Activated CD4-positive, alpha-beta T cell treated with anti-CD3 and anti-CD28 coated beads for 1 hour (primary cell): ENCODE measurements around the gene YWHAE.
"Not testable (repeated sequence)": the region's sequence is repeated elsewhere in the genome, so short reads cannot be mapped to it uniquely, and the experiment has no call there.

Source experiments
- DNase-seq: peaks from one replicate; pipeline ENCODE4 v3.0.0-alpha.2; 2020

The YWHAE gene

DNA sequence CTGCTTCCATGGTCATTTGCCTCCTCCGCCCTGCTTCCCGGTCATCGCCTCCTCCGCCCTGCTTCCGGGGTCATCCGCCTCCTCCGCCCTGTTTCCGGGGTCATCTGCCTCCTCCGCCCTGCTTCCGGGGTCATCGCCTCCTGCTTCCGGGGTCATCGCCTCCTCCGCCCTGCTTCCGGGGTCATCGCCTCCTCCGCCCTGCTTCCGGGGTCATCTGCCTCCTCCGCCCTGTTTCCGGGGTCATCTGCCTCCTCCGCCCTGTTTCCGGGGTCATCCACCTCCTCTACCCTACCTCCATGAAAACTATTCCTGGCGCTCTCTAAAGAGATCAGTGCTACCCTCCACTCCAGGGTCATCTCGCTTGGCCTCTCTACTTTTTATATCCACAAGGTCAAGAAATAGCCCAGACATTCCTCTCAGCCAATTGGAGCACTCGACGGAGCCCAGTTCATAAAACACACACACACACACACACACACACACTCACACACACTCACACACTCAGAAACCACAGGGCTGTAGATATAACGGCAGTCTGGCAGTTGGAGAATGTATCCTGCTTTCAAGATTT is 75.7 kb downstream of the YWHAE start:
- no peak for DNase-seq

GRCh38 chr17:1323336-1323735 is 76.7 kb downstream of the YWHAE start:
- no peak for DNase-seq

DNA sequence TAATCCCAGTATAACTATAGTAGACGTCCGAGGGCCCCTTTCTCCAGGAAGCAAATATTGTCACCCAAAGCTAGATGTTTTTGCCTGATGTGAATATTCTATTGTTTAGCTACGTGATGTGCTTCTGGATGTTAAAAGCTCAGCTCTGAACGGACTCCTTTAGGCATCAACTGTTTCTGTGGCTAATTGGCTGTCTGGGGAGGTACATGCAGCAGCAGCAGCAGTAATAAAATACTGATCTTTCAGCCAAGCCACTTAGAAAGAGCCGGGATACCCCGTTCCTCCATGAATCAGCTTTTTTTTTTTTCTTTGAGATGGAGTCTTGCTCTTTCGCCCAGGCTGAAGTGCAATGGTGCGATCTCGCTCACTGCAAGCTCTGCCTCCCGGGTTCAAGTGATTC is 77.5 kb downstream of the YWHAE start:
- no peak for DNase-seq

- no peak for DNase-seq
Measured at GRCh38 chr17:1322014-1322428, 78.0 kb downstream of the YWHAE start.

DNA sequence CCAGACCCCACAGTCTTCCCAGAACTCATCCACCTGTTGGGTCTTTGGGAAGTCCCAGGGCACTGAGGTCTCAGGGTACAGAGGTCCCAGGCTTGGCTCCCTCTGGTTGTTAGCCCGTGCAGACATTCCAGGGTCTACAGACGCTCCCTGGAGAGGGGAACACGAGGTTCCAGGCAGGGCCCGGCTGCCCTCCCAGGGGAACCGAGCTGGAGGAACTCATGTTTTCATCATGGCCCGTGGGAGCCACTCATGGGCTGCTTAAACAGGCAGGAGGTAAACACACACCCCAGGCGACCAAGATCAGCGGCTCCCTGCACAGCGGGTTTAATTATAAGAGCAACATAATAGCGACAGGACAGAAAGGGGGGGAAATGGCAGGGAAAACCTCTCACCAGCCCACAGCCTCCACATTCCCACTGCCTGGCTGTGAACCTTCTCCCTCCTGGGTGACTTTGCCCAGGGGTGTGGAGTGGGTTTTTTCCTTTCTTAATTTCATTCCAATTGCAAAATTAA is 84.1 kb downstream of the YWHAE start:
- no peak for DNase-seq

GRCh38 chr17:1315409-1315808 is 84.6 kb downstream of the YWHAE start:
- DNase-seq = no peak

DNA sequence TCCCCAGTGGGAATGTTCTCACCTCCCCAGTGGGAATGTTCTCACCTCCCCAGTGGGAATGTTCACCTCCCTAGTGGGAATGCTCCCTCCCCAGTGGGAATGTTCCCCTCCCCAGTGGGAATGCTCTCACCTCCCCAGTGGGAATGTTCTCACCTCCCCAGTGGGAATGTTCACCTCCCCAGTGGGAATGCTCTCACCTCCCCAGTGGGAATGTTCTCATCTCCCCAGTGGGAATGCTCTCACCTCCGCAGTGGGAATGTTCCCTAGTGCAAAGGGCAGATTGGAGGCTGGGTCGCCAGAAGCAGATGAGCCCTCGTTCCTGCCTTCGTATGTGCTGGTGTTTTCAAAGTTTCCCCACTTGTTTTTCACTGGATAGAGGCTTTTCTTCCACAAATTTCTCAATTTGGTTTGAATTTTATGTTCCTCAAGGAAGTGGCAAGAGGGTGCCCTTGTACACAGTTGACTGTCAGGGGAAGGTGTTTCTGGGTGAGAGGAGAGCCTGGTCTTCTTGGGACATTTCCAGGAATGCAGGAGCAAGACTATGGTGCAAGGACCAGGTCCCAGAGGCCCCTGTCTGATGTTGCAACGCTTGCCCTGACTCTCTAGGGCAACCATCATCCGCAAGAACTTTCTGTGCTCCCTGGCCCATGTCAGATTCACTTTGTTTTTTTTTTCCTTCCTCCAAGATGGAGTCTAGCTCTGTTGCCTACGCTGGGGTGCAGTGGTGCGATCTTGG is 86.6 kb downstream of the YWHAE start:
- DNase-seq = no peak

DNA sequence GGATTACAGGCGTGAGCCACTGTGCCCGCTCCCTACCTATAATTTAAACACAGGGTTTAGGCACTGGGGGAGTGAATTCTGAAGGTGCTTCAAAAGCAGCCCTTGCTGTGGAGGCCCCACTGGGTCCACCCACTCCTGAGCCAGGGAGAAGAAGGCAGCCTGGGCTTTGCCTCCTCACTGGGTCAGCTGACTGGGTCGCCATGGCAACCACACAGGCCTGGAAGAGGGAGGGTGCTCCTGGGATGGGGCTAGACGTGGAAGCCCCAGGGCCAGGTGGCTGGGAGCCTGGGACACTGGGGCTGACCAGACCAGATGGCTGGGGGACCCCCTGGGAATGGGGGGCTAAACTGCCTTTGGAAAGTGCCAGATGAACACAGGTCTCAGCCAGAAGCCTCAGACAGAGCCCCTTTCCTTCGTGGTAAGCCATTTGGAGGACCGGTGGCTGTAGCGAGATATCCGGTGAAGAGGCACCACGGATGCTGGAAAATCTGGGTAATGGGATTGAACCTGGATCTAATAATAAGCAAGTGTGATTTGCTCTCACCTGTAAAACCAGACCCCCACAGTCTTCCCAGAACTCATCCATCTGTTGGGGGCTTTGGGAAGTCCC is 87.7 kb downstream of the YWHAE start:
- DNase-seq = no peak

GRCh38 chr17:1307829-1308228 is 92.2 kb downstream of the YWHAE start:
- not testable (repeated sequence) for DNase-seq

- no peak for DNase-seq
Measured at GRCh38 chr17:1304962-1305563, 95.0 kb downstream of the YWHAE start.

GRCh38 chr17:1304522-1304921 is 95.5 kb downstream of the YWHAE start:
- DNase-seq = no peak

DNA sequence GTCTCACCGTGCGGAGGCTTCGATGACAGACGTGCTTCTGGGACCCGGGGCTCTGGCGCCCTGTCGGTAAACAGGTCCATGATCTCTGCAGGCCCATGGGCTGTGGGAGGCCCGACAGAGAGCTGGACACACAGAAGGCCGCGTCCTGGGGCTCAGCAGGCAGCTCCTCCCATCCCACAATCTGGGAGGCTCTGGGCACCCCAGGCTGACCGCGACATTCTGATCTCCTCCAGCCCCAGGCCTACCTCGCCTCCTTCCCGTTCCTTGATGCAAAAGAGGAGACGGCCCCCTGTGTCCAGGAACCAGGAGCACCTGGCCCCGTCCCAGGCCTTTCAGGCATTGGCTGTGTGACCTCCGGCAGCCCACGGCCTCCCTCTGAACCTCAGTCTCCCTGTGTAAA is 97.3 kb downstream of the YWHAE start:
- DNase-seq = no peak

GRCh38 chr17:1301546-1301945 is 98.5 kb downstream of the YWHAE start:
- no peak for DNase-seq

GRCh38 chr17:1300371-1300905 is 99.6 kb downstream of the YWHAE start:
- DNase-seq = no peak

DNA sequence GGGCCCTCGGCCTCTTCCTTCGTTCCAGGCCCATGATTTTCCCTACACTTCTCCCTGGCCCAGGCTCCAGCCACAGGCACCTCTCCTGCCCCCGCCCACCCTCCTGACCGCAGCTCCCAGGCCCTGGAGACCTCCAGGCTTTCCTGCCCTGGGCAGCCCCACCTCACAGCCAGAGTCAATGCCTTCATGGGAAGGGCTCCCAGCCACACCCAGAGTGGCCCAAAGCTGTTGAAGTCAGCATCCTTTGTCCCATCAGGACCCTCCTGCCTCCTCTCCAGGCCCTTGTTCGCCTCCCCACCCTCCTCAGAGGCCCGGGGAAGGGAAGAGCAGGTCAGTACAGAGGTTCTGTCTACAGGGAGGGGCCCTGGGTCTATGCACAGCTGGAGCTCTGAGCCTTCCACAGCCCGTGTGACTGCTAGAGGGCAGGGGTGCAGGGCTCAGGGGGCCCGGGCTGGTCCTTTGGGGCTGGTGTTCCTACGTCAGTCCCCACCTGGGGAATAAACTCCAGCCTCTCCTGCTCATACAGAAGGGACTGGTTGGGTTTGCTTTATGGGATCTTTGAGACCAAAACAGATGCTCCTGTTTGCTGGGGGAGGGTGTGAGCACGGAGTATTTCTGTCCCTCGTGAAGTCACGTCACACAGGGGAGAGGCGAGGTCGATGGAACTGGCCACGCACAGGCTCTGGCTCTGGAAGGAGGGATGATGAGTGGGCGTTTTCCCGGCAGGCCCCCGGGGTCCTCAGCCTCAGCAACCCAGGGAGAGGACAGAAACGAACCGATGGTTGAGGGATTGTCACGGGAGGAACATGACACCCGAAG is 100.3 kb downstream of the YWHAE start:
- DNase-seq = no peak

- peak; percentile 23 for DNase-seq
Measured at GRCh38 chr17:1298606-1299005, 101.4 kb downstream of the YWHAE start.
